ENCODE data around the gene MON1B.

GRCh38 chr16:77195411-77195810 lies 4.4 kb downstream of the MON1B start:
- TF ChIP-seq CTCF (IDR thresholded peaks at IDR 0.05; ENCODE audit: insufficient read depth, low read length): no peak
- no peak for TF ChIP-seq POLR2AphosphoS5 (IDR thresholded peaks at IDR 0.05; ENCODE audit: low read depth)
- TF ChIP-seq GABPA (IDR thresholded peaks at IDR 0.05; ENCODE audit: low read depth): no peak

Measured in HL-60 (cell line).